Kidney tubule cell (primary cell): ENCODE results near the gene CIAO2A.
"Not testable (repeated sequence)": the region's sequence is repeated elsewhere in the genome, so short reads cannot be mapped to it uniquely, and the experiment has no call there.

Source experiments
- DNase-seq: peaks from one replicate; pipeline ENCODE4 v3.0.0-alpha.2; 2018; ENCODE audit warnings: low spot score

Gene CIAO2A

DNA sequence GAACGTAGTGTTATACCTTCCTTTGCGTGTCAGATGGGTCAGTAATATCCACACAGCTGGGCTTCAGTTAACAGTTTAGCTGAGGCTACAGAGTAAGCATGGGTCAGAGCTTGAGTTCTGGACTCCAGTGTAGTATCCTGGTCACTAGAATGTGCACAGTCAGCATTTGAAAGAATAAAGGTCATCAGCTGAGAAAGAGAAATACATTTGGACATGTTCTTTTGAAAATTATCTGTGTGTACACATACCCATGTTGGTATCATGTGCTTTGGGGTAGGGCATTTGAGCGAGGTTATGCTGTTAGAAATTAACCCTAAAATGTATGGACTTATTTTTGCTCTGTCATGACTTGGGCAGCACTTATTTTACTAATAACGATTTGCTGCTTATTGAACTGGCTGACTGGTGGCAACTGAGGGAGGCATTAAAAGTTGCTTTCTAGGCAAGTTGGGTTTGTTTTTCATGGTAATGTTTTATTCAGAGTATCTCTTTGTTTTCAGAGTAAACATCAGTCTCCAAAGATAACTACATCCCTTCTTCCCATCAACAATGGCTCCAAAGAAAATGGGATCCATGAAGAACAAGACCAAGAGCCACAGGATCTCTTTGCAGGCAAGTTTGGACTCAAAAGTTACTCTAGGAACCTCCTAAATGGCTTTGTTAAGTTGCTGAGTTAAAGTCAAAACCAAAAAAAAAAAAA, 18.6 kb upstream of the CIAO2A start:
- DNase-seq, result no peak

DNA sequence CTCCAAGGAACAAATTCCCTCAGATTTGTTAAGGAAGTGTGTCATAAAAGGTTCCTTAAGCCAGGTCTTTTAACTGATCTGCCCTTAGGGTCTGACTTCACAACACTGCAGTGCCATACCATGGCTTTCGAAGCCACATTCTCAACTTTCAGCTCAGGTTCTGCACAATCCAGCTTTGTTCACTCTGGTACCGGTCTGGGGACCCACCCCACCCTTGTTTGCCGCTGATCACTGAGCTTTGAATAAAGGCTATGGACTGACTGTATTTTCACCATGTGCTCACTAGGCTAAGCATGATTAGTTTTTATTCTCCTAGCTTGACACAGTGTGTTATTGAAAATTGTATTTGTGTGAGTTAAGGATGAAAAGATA, 18.0 kb upstream of the CIAO2A start:
- peak; percentile 16 for DNase-seq

DNA sequence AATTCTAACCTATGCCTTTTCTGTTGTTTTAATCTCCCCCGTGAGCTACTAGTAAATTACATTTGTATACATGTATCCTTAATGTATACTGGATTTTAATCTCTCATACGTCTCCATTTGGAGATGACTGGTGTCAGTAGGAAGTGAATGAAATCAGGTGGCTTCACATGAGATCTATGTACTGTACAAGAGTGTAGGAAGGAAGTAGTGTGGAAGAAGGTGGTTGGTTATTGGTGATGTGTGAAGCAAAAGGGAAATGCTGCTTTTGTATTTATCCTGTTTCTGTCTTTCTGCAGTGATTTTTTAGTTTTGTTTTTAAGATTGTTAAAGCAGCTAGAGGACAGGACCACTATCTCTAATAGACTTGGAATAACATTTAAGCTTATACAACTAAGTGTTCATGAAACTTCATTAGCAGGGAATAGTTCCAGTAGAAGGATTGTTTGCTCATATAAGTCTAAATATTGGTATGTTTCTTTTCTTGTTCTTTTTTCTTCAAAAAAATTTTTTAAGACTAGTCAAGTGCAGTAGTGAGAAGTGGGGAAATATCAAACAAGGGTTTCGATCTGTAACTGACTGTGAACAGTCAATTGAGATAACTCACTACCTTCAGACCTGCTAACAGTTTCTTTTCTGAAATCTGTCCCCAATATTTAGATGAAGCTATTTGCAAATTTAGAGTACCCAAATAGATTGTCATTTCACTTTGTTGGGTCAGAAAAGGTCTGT, 17.5 kb upstream of the CIAO2A start:
- DNase-seq, result no peak

DNA sequence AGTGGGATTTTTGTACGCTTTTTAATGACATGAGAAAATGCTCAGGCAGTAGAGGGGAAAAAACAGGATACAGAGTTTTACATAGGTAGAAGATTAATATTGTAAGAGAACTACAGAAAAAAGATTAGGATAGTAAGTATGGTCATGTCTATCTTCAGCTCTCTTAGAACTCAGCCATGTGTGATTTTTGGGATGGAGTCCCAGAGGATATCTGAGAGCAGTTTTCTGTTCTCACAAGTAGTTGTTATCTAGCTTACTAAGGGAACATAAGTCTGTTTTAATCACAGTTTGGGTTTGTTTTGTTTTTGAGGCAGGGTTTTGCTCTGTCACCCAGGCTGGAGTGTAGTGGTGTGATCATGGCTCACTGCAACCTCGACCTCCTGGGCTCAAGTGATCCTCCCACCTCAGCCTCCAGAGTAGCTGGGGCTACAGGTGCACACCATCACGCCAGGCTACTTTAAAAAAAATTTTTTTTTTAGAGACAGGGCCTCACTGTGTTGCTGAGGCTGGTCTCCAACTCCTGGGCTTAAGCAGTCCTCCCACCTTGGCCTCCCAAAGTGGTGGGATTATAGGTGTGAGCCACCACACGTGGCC, 16.6 kb upstream of the CIAO2A start:
- not testable (repeated sequence) for DNase-seq

GRCh38 chr15:64107337-64107736, 13.7 kb upstream of the CIAO2A start:
- no peak for DNase-seq

- peak; percentile 27 for DNase-seq
Measured at GRCh38 chr15:64105113-64105704, 11.6 kb upstream of the CIAO2A start.

- DNase-seq, result no peak
Measured at GRCh38 chr15:64102497-64102896, 8.9 kb upstream of the CIAO2A start.

GRCh38 chr15:64100958-64101357, 7.3 kb upstream of the CIAO2A start:
- DNase-seq, result no peak

- DNase-seq, result no peak
Measured at GRCh38 chr15:64099379-64099778, 5.7 kb upstream of the CIAO2A start.

- DNase-seq, result peak; percentile 59
Measured at GRCh38 chr15:64096668-64097384, 3.2 kb upstream of the CIAO2A start.

DNA sequence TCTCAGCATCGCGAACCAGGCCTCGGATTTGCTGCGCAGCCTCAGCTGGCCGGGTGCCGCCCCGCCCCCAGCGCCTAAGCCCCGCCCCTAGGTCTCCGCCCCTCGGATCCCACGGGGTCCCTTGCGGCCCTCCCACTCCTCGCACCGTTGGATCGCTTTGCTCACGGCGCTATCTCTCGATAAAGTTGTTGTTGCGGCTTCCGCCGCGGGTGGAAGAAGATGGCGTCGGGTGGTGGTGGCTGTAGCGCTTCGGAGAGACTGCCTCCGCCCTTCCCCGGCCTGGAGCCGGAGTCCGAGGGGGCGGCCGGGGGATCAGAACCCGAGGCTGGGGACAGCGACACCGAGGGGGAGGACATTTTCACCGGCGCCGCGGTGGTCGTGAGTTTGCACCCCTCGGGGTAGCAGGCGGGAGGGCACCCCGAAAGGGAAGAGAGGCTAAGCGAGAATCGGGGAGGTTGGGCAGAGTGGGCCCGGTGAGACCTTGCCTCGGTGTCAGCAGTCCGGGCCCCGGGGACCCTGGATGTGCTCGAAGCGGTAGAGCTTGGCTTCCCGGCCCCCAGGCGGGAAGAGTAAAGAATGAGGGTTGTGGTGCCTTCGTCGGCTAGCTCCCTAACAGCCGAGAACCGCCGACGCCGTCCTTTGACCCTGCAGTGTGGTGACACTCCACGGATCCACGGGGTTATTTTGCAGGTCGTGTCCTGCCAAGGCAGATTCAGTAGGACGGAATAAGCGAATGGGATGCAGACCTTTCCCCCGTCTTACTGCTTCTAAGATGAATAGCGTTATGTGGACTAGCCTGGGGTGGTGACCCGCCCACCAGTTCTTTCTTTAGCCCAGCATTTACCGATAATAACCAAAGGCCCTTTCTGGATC, 2.4 kb upstream of the CIAO2A start, which contains the start of gene SNX1:
Gene SNX1 (plus strand): TSS at position 188 of the 873 bp plus-strand sequence. CDS start 32 bp downstream, at position 220.
- peak; percentile 95 for DNase-seq

DNA sequence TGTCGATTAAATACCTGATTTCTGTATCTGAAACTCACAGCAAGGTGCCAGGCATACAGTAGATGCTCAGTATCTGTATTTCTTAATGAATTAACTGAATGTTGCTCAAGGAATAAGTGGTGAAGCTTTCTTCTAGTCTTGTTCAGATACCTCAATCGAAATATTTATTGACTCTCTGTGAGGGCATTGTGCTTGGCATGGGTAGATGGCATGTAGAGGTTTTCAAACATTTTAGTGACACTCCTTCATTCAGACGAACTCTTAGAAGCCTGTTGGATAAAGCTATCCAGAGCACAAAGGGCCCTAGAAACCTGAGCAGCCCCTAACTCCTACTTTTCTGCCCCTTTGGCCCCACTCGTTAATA, 1.8 kb upstream of the CIAO2A start:
- no peak for DNase-seq

GRCh38 chr15:64092864-64093626, 593 bp downstream of the CIAO2A start:
- DNase-seq, result peak; percentile 45

DNA sequence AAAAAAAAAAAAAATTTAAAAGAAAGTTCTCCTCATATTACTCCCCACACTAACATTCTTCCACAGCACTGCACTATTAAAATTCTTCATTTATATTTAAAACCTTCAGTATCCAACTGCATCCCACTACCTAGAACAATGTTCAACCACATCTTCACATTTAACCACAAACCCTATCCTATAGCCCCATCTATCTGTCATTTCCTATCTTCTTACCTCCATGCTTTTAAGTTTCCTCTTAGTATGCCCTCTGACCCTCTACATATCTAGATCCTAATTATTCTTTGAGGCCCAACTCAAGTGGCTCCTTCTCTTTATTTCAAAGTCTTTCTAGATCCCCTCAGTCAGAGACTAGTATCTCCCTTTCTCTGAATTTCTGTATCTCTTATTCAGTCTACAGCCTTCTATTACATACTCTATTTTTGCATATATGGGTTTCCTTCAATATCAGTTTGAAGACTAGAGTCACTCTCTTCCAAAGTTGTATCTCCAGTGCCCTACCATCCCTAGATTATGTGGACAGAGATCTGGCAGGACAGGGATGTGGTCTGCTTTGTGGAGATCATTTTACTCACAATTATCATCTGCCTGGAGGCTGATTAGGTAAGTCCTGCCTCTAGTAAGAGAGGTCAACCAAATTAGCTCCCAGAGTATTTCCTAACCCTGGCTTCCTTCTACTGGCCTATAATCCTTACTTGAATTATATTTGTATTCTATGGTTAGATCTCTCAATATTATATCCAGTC, 1.4 kb downstream of the CIAO2A start:
- DNase-seq, result no peak

GRCh38 chr15:64090527-64090926, 3.1 kb downstream of the CIAO2A start:
- no peak for DNase-seq

GRCh38 chr15:64089543-64090280, 3.9 kb downstream of the CIAO2A start:
- no peak for DNase-seq

GRCh38 chr15:64082757-64083156, 10.9 kb downstream of the CIAO2A start:
- DNase-seq, result no peak

DNA sequence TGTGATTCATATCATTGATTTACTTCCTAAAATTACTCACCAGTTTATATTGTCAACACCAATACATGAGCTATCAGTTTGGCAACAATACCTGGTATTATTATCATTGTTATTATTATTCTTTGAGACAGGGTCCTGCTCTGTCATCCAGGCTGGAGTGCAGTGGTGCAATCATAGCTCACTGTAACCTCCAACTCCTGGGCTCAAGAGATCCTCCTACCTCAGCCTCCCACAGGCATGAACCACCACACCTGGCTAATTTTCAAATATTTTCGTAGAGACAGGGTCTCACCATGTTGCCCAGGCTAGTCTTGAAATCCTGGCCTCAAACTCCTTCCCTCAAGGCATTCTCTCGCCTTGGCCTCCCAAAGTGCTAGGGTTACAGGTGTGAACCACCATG, 20.1 kb downstream of the CIAO2A start:
- DNase-seq, result not testable (repeated sequence)

- DNase-seq, result no peak
Measured at GRCh38 chr15:64072812-64073211, 20.8 kb downstream of the CIAO2A start.
